Left ventricle myocardium inferior (tissue), 1 donor: ENCODE measurements around the gene ZCWPW1. TPM values are rescaled to one million over a fixed set of nuclear protein-coding genes. Genes with fewer than 3 reads are reported as not detected.

Experiments
- DNase-seq: peaks from one replicate; pipeline ENCODE4 v3.0.0-alpha.2; 2020
- H3K27ac ChIP-seq: fragments of 200-600 bp; replicated peaks from 2 replicates; pipeline ENCODE4 v1.8.0; 2021
- H3K27me3 ChIP-seq: fragments of 200-600 bp; 2 replicates; pipeline ENCODE4 v1.8.0; 2021; ENCODE audit warnings: low read depth
- H3K36me3 ChIP-seq: fragments of 200-600 bp; 2 replicates; pipeline ENCODE4 v1.8.0; 2021
- H3K4me1 ChIP-seq: fragments of 200-600 bp; 2 replicates; pipeline ENCODE4 v1.8.0; 2021
- H3K4me3 ChIP-seq: fragments of 200-600 bp; 2 replicates; pipeline ENCODE4 v1.8.0; 2021; ENCODE audit warnings: mild to moderate bottlenecking, moderate library complexity
- H3K9me3 ChIP-seq: fragments of 200-600 bp; replicated peaks from 2 replicates; pipeline ENCODE4 v1.8.0; 2021
- intact Hi-C: fragments of 100-400 bp; cut with micrococcal nuclease; formaldehyde crosslinking; loops from one replicate; pipeline ENCODE4 v1.11.0; 2022
- total RNA-seq: library from RNA; stranded (reverse); fragmentation: NEBNext Ultra II Directional; extraction: Animal tissue kit (Norgen Biotek cat#: 25700); gene quantifications from one replicate; pipeline ENCODE4 v1.2.1, GENCODE V29; 2021
- TF ChIP-seq, protein P1 (sequence below): fragments of 200-600 bp; IDR thresholded peaks from 2 replicates; pipeline ENCODE4 v1.8.0; 2021; ENCODE audit warnings: antibody characterized with exemption, mild to moderate bottlenecking, borderline replicate concordance
- donor health status: DM: no; HTN: yes; CAD: no; lungs with severe emphysema.

Gene ZCWPW1
- total RNA-seq, 1 donor from 2014 or later, result 4.6 TPM

DNA sequence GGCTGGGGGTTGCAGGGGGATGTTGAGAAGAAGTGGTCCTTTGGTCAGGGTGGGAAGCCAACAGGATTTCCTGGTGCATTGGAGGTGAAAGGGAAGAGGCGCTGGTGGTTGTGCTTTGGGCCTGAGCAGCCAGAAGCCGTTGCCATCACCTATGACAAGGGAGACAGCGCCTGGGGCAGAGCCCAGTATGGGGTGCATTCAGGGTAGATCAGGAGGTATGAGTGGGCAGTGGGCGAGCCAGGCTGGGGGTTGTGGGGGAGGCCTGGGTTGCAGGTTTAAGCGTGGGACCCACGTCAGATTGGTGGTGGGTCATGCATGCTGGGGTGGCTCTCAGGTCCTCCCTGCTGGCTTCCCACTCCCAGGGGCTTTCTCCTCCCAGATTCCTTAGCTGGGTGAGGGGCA, 76.8 kb downstream of the ZCWPW1 start:
- H3K27ac ChIP-seq, result no peak overlapping the region
- no peak for DNase-seq
- H3K4me3 ChIP-seq, result no peak overlapping the region

More for the DNA sequence above, 76.8 kb downstream of the ZCWPW1 start:
- H3K27me3 ChIP-seq, result no peaks in the 10 kb centered on the region
- H3K9me3 ChIP-seq, result no peaks in the 10 kb centered on the region
- peaks cover 7% of the 10 kb centered on the region for H3K4me1 ChIP-seq
- intact Hi-C loops, result no loop called here
- TF ChIP-seq, protein P1, sequence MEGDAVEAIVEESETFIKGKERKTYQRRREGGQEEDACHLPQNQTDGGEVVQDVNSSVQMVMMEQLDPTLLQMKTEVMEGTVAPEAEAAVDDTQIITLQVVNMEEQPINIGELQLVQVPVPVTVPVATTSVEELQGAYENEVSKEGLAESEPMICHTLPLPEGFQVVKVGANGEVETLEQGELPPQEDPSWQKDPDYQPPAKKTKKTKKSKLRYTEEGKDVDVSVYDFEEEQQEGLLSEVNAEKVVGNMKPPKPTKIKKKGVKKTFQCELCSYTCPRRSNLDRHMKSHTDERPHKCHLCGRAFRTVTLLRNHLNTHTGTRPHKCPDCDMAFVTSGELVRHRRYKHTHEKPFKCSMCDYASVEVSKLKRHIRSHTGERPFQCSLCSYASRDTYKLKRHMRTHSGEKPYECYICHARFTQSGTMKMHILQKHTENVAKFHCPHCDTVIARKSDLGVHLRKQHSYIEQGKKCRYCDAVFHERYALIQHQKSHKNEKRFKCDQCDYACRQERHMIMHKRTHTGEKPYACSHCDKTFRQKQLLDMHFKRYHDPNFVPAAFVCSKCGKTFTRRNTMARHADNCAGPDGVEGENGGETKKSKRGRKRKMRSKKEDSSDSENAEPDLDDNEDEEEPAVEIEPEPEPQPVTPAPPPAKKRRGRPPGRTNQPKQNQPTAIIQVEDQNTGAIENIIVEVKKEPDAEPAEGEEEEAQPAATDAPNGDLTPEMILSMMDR, result no peak
- H3K36me3 ChIP-seq, result peaks cover 96% of the 10 kb centered on the region

Other genes with a start within 250 kb of the ZCWPW1 start
- not detected for gene PVRIG, start 208.8 kb downstream of the ZCWPW1 start, total RNA-seq
- gene SPDYE3, start 121.0 kb downstream of the ZCWPW1 start, total RNA-seq, result not detected
- gene PILRB, start 70.6 kb downstream of the ZCWPW1 start, total RNA-seq, result 10.6 TPM
- gene PILRA, start 55.2 kb downstream of the ZCWPW1 start, total RNA-seq, result 2.0 TPM
- gene MEPCE, start 1.1 kb upstream of the ZCWPW1 start, total RNA-seq, result 23.6 TPM
- gene PPP1R35, start 7.8 kb upstream of the ZCWPW1 start, total RNA-seq, result 10.8 TPM
- 0.88 TPM for gene SPACDR, start 35.6 kb upstream of the ZCWPW1 start, total RNA-seq
- gene TSC22D4, start 50.5 kb upstream of the ZCWPW1 start, total RNA-seq, result 47.5 TPM
- gene NYAP1, start 55.2 kb upstream of the ZCWPW1 start, total RNA-seq, result 0.38 TPM
- gene AGFG2, start 110.5 kb upstream of the ZCWPW1 start, total RNA-seq, result 26.6 TPM
- gene SAP25, start 145.2 kb upstream of the ZCWPW1 start, total RNA-seq, result 1.1 TPM
- gene LRCH4, start 157.4 kb upstream of the ZCWPW1 start, total RNA-seq, result 26.6 TPM
- gene FBXO24, start 157.6 kb upstream of the ZCWPW1 start, total RNA-seq, result 0.25 TPM
- gene PCOLCE, start 173.7 kb upstream of the ZCWPW1 start, total RNA-seq, result 40.8 TPM
- 10.2 TPM for gene MOSPD3, start 183.8 kb upstream of the ZCWPW1 start, total RNA-seq
- 0.25 TPM for gene TFR2, start 212.8 kb upstream of the ZCWPW1 start, total RNA-seq
- gene ACTL6B, start 227.7 kb upstream of the ZCWPW1 start, total RNA-seq, result not detected
- gene GNB2, start 245.0 kb upstream of the ZCWPW1 start, total RNA-seq, result 98.3 TPM